AG09319 (cell line): ENCODE results near the gene CNN2.

Experiments used
- DNase-seq: peaks from one replicate; pipeline ENCODE4 v3.0.0-alpha.2; 2010; ENCODE audit warnings: low read depth; ENCODE audit errors: extremely low read depth
- CTCF ChIP-seq: IDR thresholded peaks from 2 replicates; pipeline ENCODE4 v1.5.1; 2011; ENCODE audit warnings: low read depth, mild to moderate bottlenecking, inconsistent platforms, low read length, moderate library complexity

CNN2 gene

GRCh38 chr19:1027650-1028061, 1.2 kb downstream of the CNN2 start:
- no peak for TF ChIP-seq CTCF

GRCh38 chr19:1028062-1028926, 1.9 kb downstream of the CNN2 start:
- DNase-seq = peak; percentile 94

More at GRCh38 chr19:1027650-1028061, 1.2 kb downstream of the CNN2 start:
- DNase-seq = no peak

DNA sequence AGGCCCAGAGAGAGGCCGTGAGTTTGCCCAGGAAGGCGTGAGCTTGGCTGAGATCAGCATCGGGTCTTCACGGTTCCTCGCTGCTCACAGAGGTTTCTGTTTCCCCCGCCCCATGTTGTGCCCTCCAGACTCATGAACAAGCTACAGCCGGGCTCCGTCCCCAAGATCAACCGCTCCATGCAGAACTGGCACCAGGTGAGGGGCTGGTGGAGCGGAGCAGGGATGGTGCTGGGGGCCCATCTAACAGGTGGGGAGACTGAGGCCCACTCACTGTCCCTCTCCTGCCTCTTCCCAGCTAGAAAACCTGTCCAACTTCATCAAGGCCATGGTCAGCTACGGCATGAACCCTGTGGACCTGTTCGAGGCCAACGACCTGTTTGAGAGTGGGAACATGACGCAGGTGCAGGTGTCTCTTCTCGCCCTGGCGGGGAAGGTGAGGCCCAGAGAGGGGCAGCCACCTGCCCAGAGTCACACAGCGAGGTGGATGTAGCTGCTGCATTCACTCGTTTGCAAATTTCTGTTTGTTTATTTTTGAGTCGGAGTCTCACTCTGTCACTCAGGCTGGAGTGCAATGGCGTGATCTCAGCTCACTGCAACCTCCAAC, 6.0 kb downstream of the CNN2 start:
- TF ChIP-seq CTCF = no peak

More at GRCh38 chr19:1028062-1028926, 1.9 kb downstream of the CNN2 start:
- no peak for TF ChIP-seq CTCF

DNA sequence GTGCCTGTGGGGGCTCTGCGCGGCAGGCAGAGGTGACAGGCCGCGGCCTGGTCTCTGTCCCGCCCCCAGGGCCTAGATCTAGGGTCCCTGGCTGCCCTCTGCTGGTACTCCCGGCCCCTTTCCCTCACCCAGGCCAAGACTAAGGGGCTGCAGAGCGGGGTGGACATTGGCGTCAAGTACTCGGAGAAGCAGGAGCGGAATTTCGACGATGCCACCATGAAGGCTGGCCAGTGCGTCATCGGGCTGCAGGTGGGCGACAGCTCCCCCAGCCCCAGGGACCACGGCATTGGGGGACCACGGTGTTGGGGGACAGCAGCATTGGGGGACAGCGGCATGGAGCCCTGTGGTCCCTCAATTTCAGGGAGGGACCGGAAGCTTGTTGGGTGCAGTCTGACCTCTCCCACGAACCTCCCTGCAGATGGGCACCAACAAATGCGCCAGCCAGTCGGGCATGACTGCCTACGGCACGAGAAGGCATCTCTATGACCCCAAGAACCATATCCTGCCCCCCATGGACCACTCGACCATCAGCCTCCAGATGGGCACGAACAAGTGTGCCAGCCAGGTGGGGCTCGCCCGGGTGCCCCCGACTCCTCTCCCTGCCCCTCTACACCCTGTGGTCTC, 9.7 kb downstream of the CNN2 start:
- DNase-seq = no peak
- no peak; the same call in 1 of the 2 replicates for TF ChIP-seq CTCF

More for the DNA sequence above, 6.0 kb downstream of the CNN2 start:
- no peak for DNase-seq

GRCh38 chr19:1037621-1038064, 11.2 kb downstream of the CNN2 start:
- no peak for TF ChIP-seq CTCF
- no peak for DNase-seq

- TF ChIP-seq CTCF = no peak
- no peak for DNase-seq
These were observed 12.7 kb downstream of the CNN2 start for GRCh38 chr19:1038978-1039645.
